Measurements from ENCODE around the gene GRM3.

The GRM3 gene

DNA sequence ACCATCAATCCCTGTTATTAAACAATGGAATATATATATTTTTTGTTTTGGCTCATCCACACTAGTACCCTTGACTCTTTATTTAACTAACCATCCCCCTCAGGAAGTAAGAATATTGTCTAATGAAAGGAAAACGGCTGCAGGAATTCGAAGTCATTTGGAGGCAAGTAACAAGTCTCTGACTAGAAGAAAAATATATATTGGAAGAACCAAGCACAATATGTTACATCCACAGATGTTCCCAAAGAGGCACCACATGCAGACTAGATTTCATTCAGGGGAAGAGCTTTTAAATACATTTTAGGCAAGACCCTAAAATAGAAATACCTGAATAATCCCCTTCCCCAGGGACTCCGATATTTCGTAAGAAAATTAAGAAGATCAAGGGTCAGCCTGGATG, 104.5 kb downstream of the GRM3 start:
- no peak overlapping the region for H3K4me3 ChIP-seq (ENCODE audit: low read depth, low read length)
- TF ChIP-seq, protein P1, sequence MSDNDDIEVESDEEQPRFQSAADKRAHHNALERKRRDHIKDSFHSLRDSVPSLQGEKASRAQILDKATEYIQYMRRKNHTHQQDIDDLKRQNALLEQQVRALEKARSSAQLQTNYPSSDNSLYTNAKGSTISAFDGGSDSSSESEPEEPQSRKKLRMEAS (IDR thresholded peaks at IDR 0.05; ENCODE audit: low read depth, low read length): no peak
- no peak for TF ChIP-seq POLR2A (IDR thresholded peaks at IDR 0.05; ENCODE audit: extremely low read depth, insufficient read length)
- TF ChIP-seq MYC (IDR thresholded peaks at IDR 0.05; ENCODE audit: low read depth, low read length): no peak
- TF ChIP-seq, protein P2, sequence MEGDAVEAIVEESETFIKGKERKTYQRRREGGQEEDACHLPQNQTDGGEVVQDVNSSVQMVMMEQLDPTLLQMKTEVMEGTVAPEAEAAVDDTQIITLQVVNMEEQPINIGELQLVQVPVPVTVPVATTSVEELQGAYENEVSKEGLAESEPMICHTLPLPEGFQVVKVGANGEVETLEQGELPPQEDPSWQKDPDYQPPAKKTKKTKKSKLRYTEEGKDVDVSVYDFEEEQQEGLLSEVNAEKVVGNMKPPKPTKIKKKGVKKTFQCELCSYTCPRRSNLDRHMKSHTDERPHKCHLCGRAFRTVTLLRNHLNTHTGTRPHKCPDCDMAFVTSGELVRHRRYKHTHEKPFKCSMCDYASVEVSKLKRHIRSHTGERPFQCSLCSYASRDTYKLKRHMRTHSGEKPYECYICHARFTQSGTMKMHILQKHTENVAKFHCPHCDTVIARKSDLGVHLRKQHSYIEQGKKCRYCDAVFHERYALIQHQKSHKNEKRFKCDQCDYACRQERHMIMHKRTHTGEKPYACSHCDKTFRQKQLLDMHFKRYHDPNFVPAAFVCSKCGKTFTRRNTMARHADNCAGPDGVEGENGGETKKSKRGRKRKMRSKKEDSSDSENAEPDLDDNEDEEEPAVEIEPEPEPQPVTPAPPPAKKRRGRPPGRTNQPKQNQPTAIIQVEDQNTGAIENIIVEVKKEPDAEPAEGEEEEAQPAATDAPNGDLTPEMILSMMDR (IDR thresholded peaks at IDR 0.05; ENCODE audit: low read depth, low read length): no peak
- no peak for DNase-seq (ENCODE audit: low read depth)

DNA sequence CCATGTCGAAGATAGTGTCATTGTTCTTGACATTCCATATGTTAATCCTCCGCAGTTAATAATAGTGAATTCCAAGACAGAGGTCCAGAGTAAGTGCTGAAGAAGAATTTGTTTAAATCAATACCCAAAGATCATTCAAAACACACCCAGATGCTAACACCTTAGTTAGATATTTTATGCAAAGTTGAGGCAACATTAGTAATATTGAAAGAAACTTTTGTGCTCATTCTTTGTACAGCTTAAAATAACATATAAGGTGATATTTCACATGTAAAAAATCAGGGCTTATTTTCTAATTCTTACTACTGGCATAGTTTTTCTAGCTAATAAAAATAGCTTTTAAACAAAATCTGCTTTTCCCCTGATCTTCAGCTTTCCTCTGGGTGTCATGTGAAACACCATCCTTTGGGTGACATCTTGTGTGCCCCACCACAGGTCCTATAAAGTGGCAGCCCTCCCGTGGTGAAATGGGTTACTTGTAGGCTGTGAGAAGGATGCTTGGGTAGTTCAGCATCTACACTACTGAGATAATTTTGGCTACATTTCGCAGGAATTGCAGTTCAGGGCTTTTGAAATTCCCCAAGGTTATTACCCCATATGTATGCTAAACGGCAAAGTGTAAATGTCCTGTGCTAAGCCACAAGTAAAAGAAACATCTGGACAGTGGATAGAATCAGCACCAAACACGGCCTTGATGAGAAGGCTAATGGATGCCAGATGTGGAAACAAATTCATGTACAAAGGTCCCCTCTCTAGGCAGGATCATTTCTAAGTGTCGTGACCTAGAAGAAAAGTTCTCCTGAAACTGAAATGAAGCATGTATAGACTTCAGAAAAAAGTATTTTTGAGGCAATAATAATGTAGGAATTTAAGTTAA, 105.4 kb downstream of the GRM3 start:
- no peak for DNase-seq (ENCODE audit: low read depth)
- TF ChIP-seq MYC (IDR thresholded peaks at IDR 0.05; ENCODE audit: low read depth, low read length): no peak
- TF ChIP-seq, protein P1 (IDR thresholded peaks at IDR 0.05; ENCODE audit: low read depth, low read length): no peak
- TF ChIP-seq, protein P2 (IDR thresholded peaks at IDR 0.05; ENCODE audit: low read depth, low read length): no peak
- no peak for TF ChIP-seq POLR2A (IDR thresholded peaks at IDR 0.05; ENCODE audit: extremely low read depth, insufficient read length)
- H3K4me3 ChIP-seq (ENCODE audit: low read depth, low read length): no peak overlapping the region

DNA sequence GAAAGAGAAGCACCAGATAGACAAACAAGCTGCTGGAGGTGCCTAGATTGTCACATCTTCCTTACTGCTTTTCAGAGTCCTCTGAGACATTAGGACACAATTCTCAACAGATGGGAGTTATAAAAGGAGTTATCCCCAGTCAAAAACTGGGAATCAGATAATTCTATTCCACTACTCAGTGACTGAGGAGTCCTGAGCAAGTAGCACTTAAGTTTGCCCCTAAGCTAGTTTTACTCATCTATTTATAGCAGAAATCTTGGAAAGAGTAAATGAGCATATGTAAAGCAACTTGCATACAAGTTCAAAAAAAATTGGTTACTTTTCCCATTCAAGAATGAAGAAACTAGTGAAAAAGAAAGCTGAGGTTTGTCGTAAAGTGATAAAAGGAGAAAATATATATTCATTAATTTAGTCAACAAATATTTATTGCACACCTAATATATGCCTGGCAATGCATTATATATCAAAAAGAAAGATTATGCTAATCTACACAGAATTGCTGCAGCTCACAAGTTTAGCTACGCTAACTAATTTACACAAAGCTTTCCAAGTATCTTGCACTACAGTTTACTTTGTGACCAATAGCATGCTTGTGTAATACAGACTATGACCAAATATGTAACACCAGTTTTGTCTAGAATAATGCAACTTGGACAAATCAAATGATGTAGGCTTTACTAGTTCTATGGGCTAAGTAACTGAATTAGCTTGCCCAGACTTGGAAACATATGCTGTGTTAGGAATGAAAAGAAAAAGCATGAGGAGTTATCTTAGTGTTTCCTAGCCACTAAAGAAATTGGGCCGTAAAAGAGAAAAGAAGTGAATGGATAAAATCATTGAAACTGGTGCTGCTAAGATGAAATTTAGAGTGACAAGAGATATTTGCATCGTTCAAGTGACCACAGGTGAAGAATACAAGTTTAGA, 106.3 kb downstream of the GRM3 start:
- DNase-seq (ENCODE audit: low read depth): no peak
- TF ChIP-seq MYC (IDR thresholded peaks at IDR 0.05; ENCODE audit: low read depth, low read length) (no peak), POLR2A (IDR thresholded peaks at IDR 0.05; ENCODE audit: extremely low read depth, insufficient read length) (no peak)
- no peak overlapping the region for H3K4me3 ChIP-seq (ENCODE audit: low read depth, low read length)

DNA sequence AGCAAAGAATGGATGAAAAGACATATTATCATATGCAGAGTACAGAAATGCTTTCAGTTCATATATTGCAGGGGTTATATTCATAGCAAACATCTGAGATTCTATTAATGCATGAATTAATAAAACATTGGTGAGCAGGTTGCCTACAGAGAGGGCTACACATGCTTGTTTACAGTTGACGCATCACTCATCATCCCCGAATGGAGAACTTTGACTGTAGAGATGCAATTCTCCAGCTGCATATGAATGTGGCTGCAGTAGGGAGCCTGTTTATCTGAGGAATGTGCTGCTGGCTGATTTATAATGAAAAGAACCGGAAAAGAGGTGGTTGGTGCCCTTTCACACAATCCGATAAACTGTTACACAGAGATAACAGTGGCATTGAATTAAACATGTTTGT, 116.5 kb downstream of the GRM3 start:
- H3K4me3 ChIP-seq (ENCODE audit: low read depth, low read length): no peak overlapping the region
- no peak for DNase-seq (ENCODE audit: low read depth)
- TF ChIP-seq, protein P2 (IDR thresholded peaks at IDR 0.05; ENCODE audit: low read depth, low read length): no peak
- TF ChIP-seq MYC (IDR thresholded peaks at IDR 0.05; ENCODE audit: low read depth, low read length) (no peak), POLR2A (IDR thresholded peaks at IDR 0.05; ENCODE audit: extremely low read depth, insufficient read length) (no peak)
- TF ChIP-seq, protein P1 (IDR thresholded peaks at IDR 0.05; ENCODE audit: low read depth, low read length): no peak

DNA sequence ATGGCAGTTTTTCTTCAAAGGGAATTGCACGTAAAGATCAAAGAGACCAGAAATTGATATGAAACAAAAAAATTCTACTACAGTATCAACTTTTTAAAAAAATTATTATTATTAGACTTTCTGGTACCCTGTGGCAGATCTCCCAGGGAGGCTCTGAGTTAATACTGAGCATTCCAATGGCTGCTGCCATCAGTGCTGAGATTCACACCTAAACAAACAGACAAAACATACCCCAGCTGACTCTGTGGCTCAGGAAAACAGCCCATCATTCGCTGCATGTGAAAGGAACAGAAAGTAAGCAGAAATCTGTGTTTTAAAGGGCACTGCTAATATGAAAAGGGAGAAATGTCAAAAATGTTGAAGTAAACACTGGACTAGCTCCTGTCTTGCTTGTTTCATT, 118.4 kb downstream of the GRM3 start:
- TF ChIP-seq, protein P1 (IDR thresholded peaks at IDR 0.05; ENCODE audit: low read depth, low read length): no peak
- TF ChIP-seq POLR2A (IDR thresholded peaks at IDR 0.05; ENCODE audit: extremely low read depth, insufficient read length) (no peak), MYC (IDR thresholded peaks at IDR 0.05; ENCODE audit: low read depth, low read length) (no peak)
- TF ChIP-seq, protein P2 (IDR thresholded peaks at IDR 0.05; ENCODE audit: low read depth, low read length): no peak
- no peak overlapping the region for H3K4me3 ChIP-seq (ENCODE audit: low read depth, low read length)
- DNase-seq (ENCODE audit: low read depth): no peak

DNA sequence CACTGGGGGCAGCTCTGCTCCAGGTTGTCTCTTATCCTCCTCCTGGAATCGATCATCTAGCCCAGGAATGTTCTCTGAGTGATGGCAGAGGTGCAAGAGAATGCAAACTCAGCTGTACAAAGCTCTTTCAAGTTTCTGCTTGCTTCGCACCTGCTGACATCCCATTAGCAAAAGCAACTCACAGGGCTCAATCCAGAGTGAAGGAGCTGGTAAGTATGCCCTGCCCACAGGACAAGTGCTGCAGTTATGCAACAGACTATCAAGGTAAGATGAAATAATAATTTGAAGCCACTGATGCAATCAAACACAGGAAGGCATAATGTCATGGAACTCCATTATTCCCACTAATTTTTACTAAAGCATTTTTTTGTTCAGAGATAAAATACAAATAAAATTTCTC, 122.2 kb downstream of the GRM3 start:
- DNase-seq (ENCODE audit: low read depth): no peak
- H3K4me3 ChIP-seq (ENCODE audit: low read depth, low read length): no peak overlapping the region
- no peak for TF ChIP-seq POLR2A (IDR thresholded peaks at IDR 0.05; ENCODE audit: extremely low read depth, insufficient read length)
- TF ChIP-seq, protein P1 (IDR thresholded peaks at IDR 0.05; ENCODE audit: low read depth, low read length): no peak
- no peak for TF ChIP-seq MYC (IDR thresholded peaks at IDR 0.05; ENCODE audit: low read depth, low read length)
- TF ChIP-seq, protein P2 (IDR thresholded peaks at IDR 0.05; ENCODE audit: low read depth, low read length): no peak
